BJ (cell line): Measurements from ENCODE around the gene BBS7. TPM values are rescaled to one million over a fixed set of nuclear protein-coding genes. Genes with fewer than 3 reads are reported as not detected.

ENCODE experiments used
- CTCF ChIA-PET: fragments of 350-600 bp; formaldehyde crosslinking; extraction: SDS; loops from one replicate; lab custom pipeline; 2021; ENCODE audit warnings: antibody characterized with exemption, inconsistent platforms; lab: Yijun Ruan, JAX
- POLR2A ChIA-PET: fragments of 300-600 bp; sonication (Branson Sonifier 250); formaldehyde crosslinking; extraction: SDS; loops from one replicate; lab custom pipeline; 2021; ENCODE audit warnings: antibody characterized with exemption; lab: Charles Lee
- DNase-seq: peaks from one replicate; pipeline ENCODE4 v3.0.0-alpha.2; 2011; ENCODE audit warnings: low read depth
- H3K27me3 ChIP-seq: 2 replicates; pipeline ENCODE4 v1.6.0; 2011; ENCODE audit warnings: low read length; ENCODE audit not compliant: control insufficient read depth, insufficient read depth
- H3K36me3 ChIP-seq: 2 replicates; pipeline ENCODE4 v1.5.1; 2011; ENCODE audit warnings: low read length; ENCODE audit not compliant: control insufficient read depth, insufficient read depth
- H3K4me3 ChIP-seq: 2 replicates; pipeline ENCODE4 v1.5.1; 2011; ENCODE audit warnings: low read depth, mild to moderate bottlenecking, control low read depth, low read length
- polyA plus RNA-seq: library from polyadenylated mRNA; depleted of rRNA; stranded (reverse); fragments of >200 nt; gene quantifications from 2 replicates; pipeline ENCODE4 v1.2.3, GENCODE V29; 2011
- TF ChIP-seq, protein P1 (sequence below): IDR thresholded peaks from 2 replicates; pipeline ENCODE4 v1.5.1; 2011; ENCODE audit warnings: low read depth, mild to moderate bottlenecking, control low read depth, inconsistent platforms, low read length, moderate library complexity; ENCODE audit not compliant: insufficient read depth

BBS7 gene
- polyA plus RNA-seq, 1 experiment = 15.0 TPM

DNA sequence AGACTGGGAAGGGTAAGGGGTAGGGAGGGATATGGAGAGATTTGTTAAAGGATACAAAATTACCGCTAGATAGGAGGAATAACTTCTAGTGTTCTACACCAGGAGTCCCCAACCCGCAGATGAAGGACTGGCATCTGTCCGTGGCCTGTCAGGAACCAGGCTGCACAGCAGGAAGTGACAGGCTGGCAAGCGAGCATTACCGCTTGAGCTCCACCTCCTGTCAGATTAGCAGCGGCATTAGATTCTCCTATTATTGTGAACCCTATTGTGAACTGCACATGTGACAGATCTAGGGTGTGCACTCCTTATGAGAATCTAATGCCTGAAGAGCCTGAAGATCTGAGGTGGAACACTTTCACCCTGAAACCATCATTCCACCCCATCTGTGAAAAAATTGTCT, 27.9 kb upstream of the BBS7 start:
- ChIA-PET POLR2A (no interaction called here), CTCF (interaction anchor here (1.9 kb wide), 1 partner anchor 680 kb away, joined by 9 read pairs; no protein-coding TSS in a partner anchor)
- TF ChIP-seq, protein P1, sequence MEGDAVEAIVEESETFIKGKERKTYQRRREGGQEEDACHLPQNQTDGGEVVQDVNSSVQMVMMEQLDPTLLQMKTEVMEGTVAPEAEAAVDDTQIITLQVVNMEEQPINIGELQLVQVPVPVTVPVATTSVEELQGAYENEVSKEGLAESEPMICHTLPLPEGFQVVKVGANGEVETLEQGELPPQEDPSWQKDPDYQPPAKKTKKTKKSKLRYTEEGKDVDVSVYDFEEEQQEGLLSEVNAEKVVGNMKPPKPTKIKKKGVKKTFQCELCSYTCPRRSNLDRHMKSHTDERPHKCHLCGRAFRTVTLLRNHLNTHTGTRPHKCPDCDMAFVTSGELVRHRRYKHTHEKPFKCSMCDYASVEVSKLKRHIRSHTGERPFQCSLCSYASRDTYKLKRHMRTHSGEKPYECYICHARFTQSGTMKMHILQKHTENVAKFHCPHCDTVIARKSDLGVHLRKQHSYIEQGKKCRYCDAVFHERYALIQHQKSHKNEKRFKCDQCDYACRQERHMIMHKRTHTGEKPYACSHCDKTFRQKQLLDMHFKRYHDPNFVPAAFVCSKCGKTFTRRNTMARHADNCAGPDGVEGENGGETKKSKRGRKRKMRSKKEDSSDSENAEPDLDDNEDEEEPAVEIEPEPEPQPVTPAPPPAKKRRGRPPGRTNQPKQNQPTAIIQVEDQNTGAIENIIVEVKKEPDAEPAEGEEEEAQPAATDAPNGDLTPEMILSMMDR = no peak
- no peak overlapping the region for H3K4me3 ChIP-seq
- no peak for DNase-seq
- no peaks in the 10 kb centered on the region for H3K36me3 ChIP-seq
- no peaks in the 10 kb centered on the region for H3K27me3 ChIP-seq

DNA sequence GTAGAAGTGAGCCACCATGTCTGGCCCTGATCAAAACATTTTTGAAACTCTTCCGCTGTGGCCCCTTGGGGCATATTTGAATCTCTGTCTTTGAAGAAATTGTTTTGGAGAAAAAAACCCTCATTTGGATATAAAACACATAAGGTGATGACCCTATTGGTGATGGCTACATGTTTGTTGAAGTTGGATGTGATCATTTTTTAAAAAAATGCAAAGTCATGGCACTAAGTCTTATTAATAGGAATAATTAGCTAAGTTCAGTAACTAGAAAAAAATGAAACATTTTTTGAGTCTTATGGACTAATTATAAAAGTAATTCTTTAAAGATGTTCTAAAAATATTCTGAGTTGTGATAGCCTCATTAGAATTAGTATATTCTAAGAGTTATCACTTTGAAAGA, 17.9 kb upstream of the BBS7 start:
- CTCF ChIA-PET = no interaction called here
- Histone ChIP-seq H3K27me3 (no peaks in the 10 kb centered on the region), H3K36me3 (no peaks in the 10 kb centered on the region), H3K4me3 (no peak overlapping the region)
- TF ChIP-seq, protein P1 = no peak
- POLR2A ChIA-PET = no interaction called here
- no peak for DNase-seq

DNA sequence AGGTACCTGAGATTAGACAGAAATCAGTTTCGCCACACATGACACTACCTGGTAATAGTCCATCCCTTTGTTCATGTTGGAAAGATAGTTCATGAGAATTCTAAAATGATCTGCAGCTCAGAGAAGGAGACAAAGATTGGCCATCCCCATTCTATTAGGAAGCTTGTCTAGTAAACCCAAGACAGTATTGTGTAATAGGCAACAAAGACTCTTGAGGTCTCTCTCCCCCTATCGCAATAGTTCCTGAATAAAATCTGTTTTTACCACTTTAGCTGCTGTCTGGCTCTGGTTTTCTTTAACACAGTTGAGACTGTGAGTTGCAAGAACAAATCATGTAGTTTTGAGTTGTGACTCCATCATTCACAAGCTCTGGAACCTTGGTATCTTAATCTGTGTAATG, 14.8 kb upstream of the BBS7 start:
- H3K4me3 ChIP-seq = no peak overlapping the region
- no peak for DNase-seq
- CTCF ChIA-PET = interaction anchor here (0.6 to 1.8 kb wide), 3 partner anchors 15 to 693 kb away, joined by 3 to 6 read pairs (median 6); no protein-coding TSS in a partner anchor
- H3K36me3 ChIP-seq = no peaks in the 10 kb centered on the region
- TF ChIP-seq, protein P1 = no peak
- POLR2A ChIA-PET = no interaction called here
- no peaks in the 10 kb centered on the region for H3K27me3 ChIP-seq

DNA sequence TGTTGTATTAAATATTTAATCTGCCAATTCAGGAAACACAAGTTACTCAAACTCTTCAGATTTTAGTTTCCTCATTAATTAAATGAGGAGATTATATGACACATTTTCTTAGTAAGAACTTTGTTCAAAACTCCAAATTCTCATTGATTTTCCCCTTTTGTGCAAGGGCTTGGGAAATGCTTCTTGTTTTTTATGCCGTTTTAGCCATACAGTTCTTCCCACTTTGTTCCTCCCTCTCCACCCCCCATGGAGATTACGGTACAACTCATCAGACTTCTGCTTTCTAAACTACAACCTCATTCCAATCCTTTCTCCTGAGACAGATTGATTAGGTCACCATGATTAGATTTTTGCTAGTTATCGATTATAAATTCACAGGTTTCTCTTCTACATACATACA, 10.9 kb upstream of the BBS7 start:
- TF ChIP-seq, protein P1 = no peak
- Histone ChIP-seq H3K4me3 (no peak overlapping the region), H3K27me3 (no peaks in the 10 kb centered on the region), H3K36me3 (no peaks in the 10 kb centered on the region)
- DNase-seq = no peak
- ChIA-PET POLR2A (no interaction called here), CTCF (no interaction called here)

DNA sequence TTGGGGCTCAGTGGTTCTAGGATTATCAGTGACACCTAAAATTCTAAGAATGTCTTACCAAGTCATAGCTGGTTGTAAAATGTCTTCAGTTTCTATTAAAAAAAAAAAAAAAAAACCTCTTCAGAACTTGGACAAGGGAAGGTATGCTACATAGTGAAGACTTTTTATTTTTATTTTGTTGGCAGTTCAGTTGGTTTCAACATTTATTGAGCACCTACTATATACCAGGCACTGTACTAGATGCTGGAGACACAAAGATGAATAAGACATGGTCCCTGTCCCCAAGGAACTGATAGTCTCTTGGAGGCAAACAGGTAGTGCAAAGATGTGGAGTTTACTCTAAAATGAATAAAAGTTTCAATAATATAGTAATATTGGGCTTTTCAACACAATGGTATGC, 8.9 kb upstream of the BBS7 start:
- Histone ChIP-seq H3K27me3 (no peaks in the 10 kb centered on the region; the same call in 1 of the 2 replicates), H3K4me3 (no peak overlapping the region), H3K36me3 (no peaks in the 10 kb centered on the region)
- no peak for DNase-seq
- CTCF ChIA-PET = interaction anchor here (0.7 kb wide), 1 partner anchor 810 kb away, joined by 3 read pairs; no protein-coding TSS in a partner anchor
- TF ChIP-seq, protein P1 = no peak
- POLR2A ChIA-PET = interaction anchor here (0.7 kb wide), 1 partner anchor 115 kb away, joined by 8 read pairs; no protein-coding TSS in a partner anchor
